LHCN-M2 (cell line): Measurements from ENCODE around the gene BHLHE23. TPM values are rescaled to one million over a fixed set of nuclear protein-coding genes. Genes with fewer than 3 reads are reported as not detected.

Source experiments
- DNase-seq: peaks from one replicate; pipeline ENCODE4 v3.0.0-alpha.2; 2012; ENCODE audit warnings: low read depth
- total RNA-seq: library from RNA; depleted of rRNA; stranded (reverse); fragments of >200 nt; gene quantifications from 2 replicates; pipeline ENCODE4 v1.2.3, GENCODE V29; 2014

BHLHE23 gene
- total RNA-seq, 1 experiment from 2014 or later, result not detected

- peak; percentile 46 for DNase-seq
These were observed 2.5 kb upstream of the BHLHE23 start for GRCh38 chr20:63009045-63009961.

GRCh38 chr20:63008541-63009044 lies 1.8 kb upstream of the BHLHE23 start:
- DNase-seq, result no peak

- no peak for DNase-seq
These were observed 1.1 kb upstream of the BHLHE23 start for GRCh38 chr20:63007646-63008488.

- DNase-seq, result no peak
These were observed 539 bp upstream of the BHLHE23 start for GRCh38 chr20:63007360-63007645.

- no peak for DNase-seq
These were observed 763 bp downstream of the BHLHE23 start for GRCh38 chr20:63005862-63006539.

- no peak for DNase-seq
These were observed 1.4 kb downstream of the BHLHE23 start for GRCh38 chr20:63005365-63005861.

- no peak for DNase-seq
These were observed 2.0 kb downstream of the BHLHE23 start for GRCh38 chr20:63004607-63005364.

- DNase-seq, result no peak
These were observed 3.2 kb downstream of the BHLHE23 start for GRCh38 chr20:63003546-63003945.

GRCh38 chr20:63002511-63002910 lies 4.3 kb downstream of the BHLHE23 start:
- DNase-seq, result no peak

GRCh38 chr20:63000958-63001357 lies 5.8 kb downstream of the BHLHE23 start:
- no peak for DNase-seq

- no peak for DNase-seq
These were observed 6.7 kb downstream of the BHLHE23 start for GRCh38 chr20:63000036-63000435.

GRCh38 chr20:62999580-62999979 lies 7.2 kb downstream of the BHLHE23 start:
- DNase-seq, result no peak

GRCh38 chr20:62998449-62998848 lies 8.3 kb downstream of the BHLHE23 start:
- no peak for DNase-seq

- no peak for DNase-seq
These were observed 9.2 kb downstream of the BHLHE23 start for GRCh38 chr20:62997417-62998035.

GRCh38 chr20:62996596-62996982 lies 10.2 kb downstream of the BHLHE23 start:
- no peak for DNase-seq

GRCh38 chr20:62995898-62996595 lies 10.7 kb downstream of the BHLHE23 start:
- no peak for DNase-seq

- DNase-seq, result no peak
These were observed 11.3 kb downstream of the BHLHE23 start for GRCh38 chr20:62995481-62995880.

GRCh38 chr20:62994869-62995281 lies 11.9 kb downstream of the BHLHE23 start:
- DNase-seq, result no peak

- no peak for DNase-seq
These were observed 12.8 kb downstream of the BHLHE23 start for GRCh38 chr20:62993856-62994494.
